ENCODE measurements around the gene ARID1B. TPM values are rescaled to one million over a fixed set of nuclear protein-coding genes. Genes with fewer than 3 reads are reported as not detected.

The ARID1B gene
- total RNA-seq, 5 donors from 2014 or later (not counting 1 experiment from before 2014, with no cell fraction given) = 103 to 161 (median 108) TPM

DNA sequence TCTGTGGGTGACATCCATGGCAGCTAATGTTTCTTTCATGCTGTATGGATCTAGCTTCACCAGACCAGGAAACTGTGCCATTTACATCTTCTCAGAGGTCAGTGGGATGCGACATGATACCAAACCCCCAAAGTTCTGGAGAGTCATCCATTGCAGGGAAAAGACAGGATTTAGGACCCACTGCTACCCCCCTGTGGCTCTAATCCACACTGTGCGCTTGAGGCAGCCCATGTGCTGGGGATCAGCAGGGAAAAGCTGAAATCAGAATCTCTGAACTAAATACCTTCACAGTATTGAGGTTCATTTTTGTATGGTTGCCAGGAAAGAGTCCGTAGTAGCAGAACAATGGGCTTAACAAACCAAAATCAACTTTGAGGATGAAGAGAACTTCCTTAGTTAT, 381.7 kb downstream of the ARID1B start:
- no peaks in the 10 kb centered on the region for H3K27me3 Mint-ChIP-seq
- WGBS (ENCODE audit: insufficient coverage) = 100% methylated on average over 1 of the region's 3 CpGs
- Histone ChIP-seq H3K4me3 (ENCODE audit: control insufficient read depth in 1 of 2, extremely low read depth in 1 of 2, low read length in 1 of 2) (no peak overlapping the region), H3K27ac (ENCODE audit: low read length) (no peak overlapping the region), H3K27me3 (replicated peaks in 1 of 2; ENCODE audit: control insufficient read depth in 2 of 2, extremely low read depth in 1 of 2, insufficient read depth in 2 of 2, low read length in 1 of 2) (no peaks in the 10 kb centered on the region), H3K9me3 (no peaks in the 10 kb centered on the region), H3K36me3 (ENCODE audit: control insufficient read depth in 2 of 2, extremely low read depth in 1 of 2, insufficient read depth in 1 of 2, low read length in 1 of 2) (peaks cover 2 to 38% of the 10 kb centered on the region in 2 donors), H3K4me1 (ENCODE audit: control insufficient read depth in 1 of 2, extremely low read depth in 1 of 2, insufficient read depth in 2 of 2, low read length in 2 of 2) (no peaks in the 10 kb centered on the region)
- H3K4me1 Mint-ChIP-seq = peaks cover under 1 to 5% (median 1%) of the 10 kb centered on the region in 3 donors
- H3K36me3 Mint-ChIP-seq = peaks cover 30% of the 10 kb centered on the region
- ChIA-PET CTCF (interaction anchor here (0.6 kb wide), 2 partner anchors 30 to 135 kb away, joined by 3 read pairs; no protein-coding TSS in a partner anchor), POLR2A (no interaction called here)
- no peak overlapping the region for H3K4me3 Mint-ChIP-seq
- no peak for DNase-seq
- H3K9me3 Mint-ChIP-seq = no peaks in the 10 kb centered on the region
- no peak for ATAC-seq (replicated peaks in 1 of 4)
- H3K27ac Mint-ChIP-seq = no peak overlapping the region

DNA sequence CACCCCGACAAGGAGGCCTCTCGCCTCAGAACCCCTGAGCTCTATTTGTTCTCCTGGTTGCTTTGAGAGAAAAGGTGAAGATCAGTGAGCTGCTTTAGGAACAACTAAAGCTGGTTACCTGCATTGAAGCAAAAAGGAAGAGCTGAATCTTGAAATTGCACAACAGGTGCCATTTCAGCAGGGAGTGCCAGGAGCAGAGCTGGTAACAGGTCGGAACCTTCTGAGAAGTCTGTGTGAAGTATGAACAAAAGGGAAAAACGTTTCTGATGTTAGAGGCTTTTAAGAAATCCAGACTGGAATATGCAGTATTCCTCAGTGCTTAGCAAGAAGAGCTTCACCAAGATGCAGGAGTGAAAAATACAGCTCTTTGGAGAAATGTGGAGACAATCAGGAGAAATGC, 382.2 kb downstream of the ARID1B start:
- H3K36me3 Mint-ChIP-seq = peaks cover 26% of the 10 kb centered on the region
- Histone ChIP-seq H3K4me3 (ENCODE audit: control insufficient read depth in 1 of 2, extremely low read depth in 1 of 2, low read length in 1 of 2) (no peak overlapping the region), H3K4me1 (ENCODE audit: control insufficient read depth in 1 of 2, extremely low read depth in 1 of 2, insufficient read depth in 2 of 2, low read length in 2 of 2) (no peaks in the 10 kb centered on the region), H3K9me3 (no peaks in the 10 kb centered on the region), H3K36me3 (ENCODE audit: control insufficient read depth in 2 of 2, extremely low read depth in 1 of 2, insufficient read depth in 1 of 2, low read length in 1 of 2) (peaks cover 2 to 36% of the 10 kb centered on the region in 2 donors), H3K27ac (ENCODE audit: low read length) (no peak overlapping the region), H3K27me3 (replicated peaks in 1 of 2; ENCODE audit: control insufficient read depth in 2 of 2, extremely low read depth in 1 of 2, insufficient read depth in 2 of 2, low read length in 1 of 2) (no peaks in the 10 kb centered on the region)
- no peak overlapping the region for H3K4me3 Mint-ChIP-seq
- H3K9me3 Mint-ChIP-seq = no peaks in the 10 kb centered on the region
- H3K4me1 Mint-ChIP-seq = peaks cover 0 to 5% (median 1%) of the 10 kb centered on the region in 3 donors
- POLR2A ChIA-PET = no interaction called here
- no peaks in the 10 kb centered on the region for H3K27me3 Mint-ChIP-seq
- ATAC-seq (replicated peaks in 1 of 4) = no peak
- WGBS (ENCODE audit: insufficient coverage) = 80% methylated on average over 3 of the region's 4 CpGs
- CTCF ChIA-PET = interaction anchor here (0.6 kb wide), 2 partner anchors 31 to 1115 kb away, joined by 3 read pairs; no protein-coding TSS in a partner anchor
- no peak for DNase-seq
- no peak overlapping the region for H3K27ac Mint-ChIP-seq

DNA sequence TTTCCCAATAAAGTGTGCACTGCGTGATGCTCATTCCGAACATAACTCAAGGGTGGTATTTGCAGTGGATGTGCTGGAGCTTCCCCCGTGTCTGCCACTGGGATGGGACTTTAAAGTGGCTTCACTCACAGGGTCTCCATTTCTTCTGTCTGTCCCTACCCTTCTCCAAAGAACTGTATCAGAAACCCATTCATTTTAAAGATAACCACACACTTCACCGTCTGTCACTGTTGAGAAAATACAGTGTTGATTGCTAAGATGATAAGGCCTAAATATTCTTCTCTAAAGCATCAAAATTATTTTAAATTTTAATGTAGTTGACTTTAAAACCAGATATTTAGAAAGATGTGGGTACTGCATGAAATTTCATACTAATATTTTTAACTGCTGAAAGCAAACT, 384.7 kb downstream of the ARID1B start:
- no peaks in the 10 kb centered on the region for H3K27me3 Mint-ChIP-seq
- H3K27me3 ChIP-seq (replicated peaks in 1 of 2; ENCODE audit: control insufficient read depth in 2 of 2, extremely low read depth in 1 of 2, insufficient read depth in 2 of 2, low read length in 1 of 2) = no peaks in the 10 kb centered on the region
- H3K27ac ChIP-seq (ENCODE audit: low read length) = no peak overlapping the region
- no peak overlapping the region for H3K4me3 Mint-ChIP-seq
- H3K36me3 ChIP-seq (ENCODE audit: control insufficient read depth in 2 of 2, extremely low read depth in 1 of 2, insufficient read depth in 1 of 2, low read length in 1 of 2) = peaks cover 2 to 29% of the 10 kb centered on the region in 2 donors
- ATAC-seq (replicated peaks in 1 of 4) (no peak), DNase-seq (no peak)
- no peak overlapping the region for H3K27ac Mint-ChIP-seq
- H3K4me1 ChIP-seq (ENCODE audit: control insufficient read depth in 1 of 2, extremely low read depth in 1 of 2, insufficient read depth in 2 of 2, low read length in 2 of 2) = no peaks in the 10 kb centered on the region
- no peaks in the 10 kb centered on the region for H3K9me3 Mint-ChIP-seq
- peaks cover 0 to 5% (median 1%) of the 10 kb centered on the region in 3 donors for H3K4me1 Mint-ChIP-seq
- H3K4me3 ChIP-seq (ENCODE audit: control insufficient read depth in 1 of 2, extremely low read depth in 1 of 2, low read length in 1 of 2) = no peak overlapping the region
- ChIA-PET POLR2A (no interaction called here), CTCF (interaction anchor here in 1 of 2 donors (0.5 kb wide), 1 partner anchor 530 kb away, joined by 15 read pairs; no protein-coding TSS in a partner anchor)
- H3K9me3 ChIP-seq = no peaks in the 10 kb centered on the region
- peaks cover 20% of the 10 kb centered on the region for H3K36me3 Mint-ChIP-seq
- no CpG with 5 or more reads among the region's 4 CpGs for WGBS (ENCODE audit: insufficient coverage)

DNA sequence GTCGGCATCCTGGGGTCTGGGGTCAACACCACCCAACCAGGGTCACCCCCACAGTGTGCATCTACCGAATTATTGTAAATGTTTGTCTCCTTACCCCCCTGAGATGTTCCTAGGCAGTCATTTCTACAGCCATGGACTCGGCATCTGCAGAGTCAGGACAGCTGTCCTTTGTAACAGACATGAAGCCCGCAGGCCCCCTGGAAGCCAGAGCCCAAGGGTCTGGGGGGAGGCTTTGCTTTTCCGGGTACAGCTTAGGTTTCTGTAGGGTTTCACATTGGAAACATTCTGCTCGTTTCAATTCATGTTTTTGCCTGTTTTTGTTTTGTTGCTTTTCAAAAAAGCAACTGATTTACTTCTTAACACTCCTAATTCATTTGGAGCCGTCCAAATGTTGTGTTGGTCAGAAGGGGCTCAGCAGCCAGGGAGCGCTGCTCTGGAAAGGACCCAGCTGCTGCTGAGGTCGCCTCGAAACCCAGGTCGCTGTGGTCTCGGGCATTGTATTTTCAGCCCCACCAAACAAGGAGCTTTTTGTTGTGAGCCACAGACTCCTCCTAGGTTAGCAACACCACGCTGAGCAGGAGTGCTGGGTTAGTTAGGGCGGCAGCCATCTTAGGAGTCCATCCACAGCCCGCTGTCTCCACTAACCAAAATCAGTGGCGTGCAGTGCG, 385.7 kb downstream of the ARID1B start:
- ChIA-PET CTCF (no interaction called here), POLR2A (no interaction called here)
- Mint-ChIP-seq H3K27ac (no peak overlapping the region), H3K9me3 (no peaks in the 10 kb centered on the region), H3K27me3 (no peaks in the 10 kb centered on the region), H3K4me1 (peaks cover 0 to 5% (median 1%) of the 10 kb centered on the region in 3 donors), H3K4me3 (no peak overlapping the region), H3K36me3 (peaks cover 19% of the 10 kb centered on the region)
- Histone ChIP-seq H3K4me3 (ENCODE audit: control insufficient read depth in 1 of 2, extremely low read depth in 1 of 2, low read length in 1 of 2) (no peak overlapping the region), H3K36me3 (ENCODE audit: control insufficient read depth in 2 of 2, extremely low read depth in 1 of 2, insufficient read depth in 1 of 2, low read length in 1 of 2) (peaks cover 6 to 31% of the 10 kb centered on the region in 2 donors), H3K27me3 (replicated peaks in 1 of 2; ENCODE audit: control insufficient read depth in 2 of 2, extremely low read depth in 1 of 2, insufficient read depth in 2 of 2, low read length in 1 of 2) (no peaks in the 10 kb centered on the region), H3K27ac (ENCODE audit: low read length) (no peak overlapping the region), H3K4me1 (ENCODE audit: control insufficient read depth in 1 of 2, extremely low read depth in 1 of 2, insufficient read depth in 2 of 2, low read length in 2 of 2) (no peaks in the 10 kb centered on the region), H3K9me3 (no peaks in the 10 kb centered on the region)
- WGBS (ENCODE audit: insufficient coverage) = 94% methylated on average over 7 of the region's 17 CpGs
- DNase-seq (no peak), ATAC-seq (replicated peaks in 1 of 4) (no peak)

DNA sequence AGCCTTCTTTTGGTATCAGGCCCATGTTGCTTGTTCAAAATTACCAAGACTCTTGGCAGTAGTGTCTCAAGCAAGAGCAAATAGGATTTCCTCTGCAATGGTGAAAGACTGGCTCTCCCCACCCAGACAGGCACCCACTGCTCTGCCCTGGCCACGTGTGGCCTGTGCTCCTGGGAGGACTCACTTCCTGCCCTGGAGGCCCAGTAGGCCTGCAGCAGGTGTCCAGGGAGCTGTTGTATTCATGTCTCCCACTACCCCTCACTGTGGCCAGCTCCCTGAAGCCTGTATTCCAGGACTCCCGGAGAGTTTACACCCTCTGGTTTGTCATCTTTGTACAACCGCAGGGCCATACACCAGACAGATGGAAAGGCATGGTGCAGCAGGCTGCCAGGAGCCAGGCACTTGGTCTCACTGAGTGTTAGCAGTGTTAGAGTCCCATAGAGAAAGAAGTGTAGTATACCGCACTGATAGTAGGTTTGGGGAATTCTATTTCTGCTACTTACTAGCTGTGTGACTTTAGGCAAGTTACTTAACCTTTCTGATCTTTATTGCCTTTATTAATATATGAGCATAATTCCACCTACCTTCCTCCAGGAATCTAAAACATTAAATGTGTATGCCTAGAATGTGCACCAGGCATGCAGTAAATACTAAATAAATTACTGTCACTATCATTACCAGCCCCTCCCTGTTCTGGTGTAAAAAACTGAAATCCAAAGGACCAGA, 386.4 kb downstream of the ARID1B start:
- CTCF ChIA-PET = no interaction called here
- H3K27ac Mint-ChIP-seq = no peak overlapping the region
- DNase-seq = no peak
- peaks cover 6 to 37% of the 10 kb centered on the region in 2 donors for H3K36me3 ChIP-seq (ENCODE audit: control insufficient read depth in 2 of 2, extremely low read depth in 1 of 2, insufficient read depth in 1 of 2, low read length in 1 of 2)
- H3K4me3 ChIP-seq (ENCODE audit: control insufficient read depth in 1 of 2, extremely low read depth in 1 of 2, low read length in 1 of 2) = no peak overlapping the region
- no peaks in the 10 kb centered on the region for H3K27me3 ChIP-seq (replicated peaks in 1 of 2; ENCODE audit: control insufficient read depth in 2 of 2, extremely low read depth in 1 of 2, insufficient read depth in 2 of 2, low read length in 1 of 2)
- H3K36me3 Mint-ChIP-seq = peaks cover 26% of the 10 kb centered on the region
- H3K4me3 Mint-ChIP-seq = no peak overlapping the region
- POLR2A ChIA-PET = no interaction called here
- H3K4me1 ChIP-seq (ENCODE audit: control insufficient read depth in 1 of 2, extremely low read depth in 1 of 2, insufficient read depth in 2 of 2, low read length in 2 of 2) = no peaks in the 10 kb centered on the region
- H3K9me3 ChIP-seq = no peaks in the 10 kb centered on the region
- no peak overlapping the region for H3K27ac ChIP-seq (ENCODE audit: low read length)
- WGBS (ENCODE audit: insufficient coverage) = 73% methylated on average over 3 of the region's 4 CpGs
- no peaks in the 10 kb centered on the region for H3K27me3 Mint-ChIP-seq
- H3K9me3 Mint-ChIP-seq = no peaks in the 10 kb centered on the region
- peaks cover 0 to 5% (median 1%) of the 10 kb centered on the region in 3 donors for H3K4me1 Mint-ChIP-seq
- no peak for ATAC-seq (replicated peaks in 1 of 4)

DNA sequence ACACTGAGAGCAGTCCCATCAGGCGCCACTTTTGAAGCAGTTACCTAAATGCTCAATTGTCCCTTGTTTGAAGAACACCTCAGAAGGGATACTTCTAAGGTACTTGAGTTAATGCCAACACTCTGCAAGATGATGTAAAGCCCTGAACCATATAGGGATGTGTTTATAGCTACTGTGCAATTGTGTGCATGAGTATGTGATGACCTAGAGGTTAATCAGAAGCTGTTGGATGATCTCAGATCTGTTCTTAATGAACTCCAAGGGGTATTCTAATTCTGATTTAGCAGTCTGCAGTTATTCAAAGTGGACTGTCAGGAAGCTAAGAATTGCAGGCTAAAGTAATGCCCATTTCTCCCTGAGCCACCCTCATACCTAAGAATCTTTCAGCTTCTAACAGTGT, 387.8 kb downstream of the ARID1B start:
- Mint-ChIP-seq H3K9me3 (no peaks in the 10 kb centered on the region), H3K36me3 (peaks cover 35% of the 10 kb centered on the region), H3K4me3 (no peak overlapping the region), H3K27me3 (no peaks in the 10 kb centered on the region), H3K27ac (no peak overlapping the region), H3K4me1 (peaks cover 0 to 5% (median 1%) of the 10 kb centered on the region in 3 donors)
- ChIA-PET CTCF (interaction anchor here (0.7 to 0.8 kb wide), 2 partner anchors 15 to 17 kb away, joined by 3 to 4 read pairs; no protein-coding TSS in a partner anchor), POLR2A (interaction anchor here in 1 of 2 donors (0.5 kb wide), 1 partner anchor 1416 kb away, joined by 3 read pairs; no protein-coding TSS in a partner anchor)
- no peaks in the 10 kb centered on the region for H3K4me1 ChIP-seq (ENCODE audit: control insufficient read depth in 1 of 2, extremely low read depth in 1 of 2, insufficient read depth in 2 of 2, low read length in 2 of 2)
- DNase-seq (no peak), ATAC-seq (replicated peaks in 1 of 4) (no peak)
- H3K27ac ChIP-seq (ENCODE audit: low read length) = no peak overlapping the region
- H3K36me3 ChIP-seq (ENCODE audit: control insufficient read depth in 2 of 2, extremely low read depth in 1 of 2, insufficient read depth in 1 of 2, low read length in 1 of 2) = peaks cover 6 to 48% of the 10 kb centered on the region in 2 donors
- no peaks in the 10 kb centered on the region for H3K9me3 ChIP-seq
- WGBS (ENCODE audit: insufficient coverage) = 100% methylated on average over 1 of the region's 1 CpG
- H3K4me3 ChIP-seq (ENCODE audit: control insufficient read depth in 1 of 2, extremely low read depth in 1 of 2, low read length in 1 of 2) = no peak overlapping the region
- H3K27me3 ChIP-seq (replicated peaks in 1 of 2; ENCODE audit: control insufficient read depth in 2 of 2, extremely low read depth in 1 of 2, insufficient read depth in 2 of 2, low read length in 1 of 2) = no peaks in the 10 kb centered on the region

Data from T-cell (primary cell).